H1 (cell line): ENCODE results near the gene ADGRL4. TPM values are rescaled to one million over a fixed set of nuclear protein-coding genes. Genes with fewer than 3 reads are reported as not detected.

ENCODE experiments used
- CTCF ChIA-PET: fragments of 300-600 bp; sonication (Branson Sonifier 250); formaldehyde crosslinking; loops from one replicate; lab custom pipeline; 2021; ENCODE audit not compliant: partially characterized antibody; lab: Charles Lee
- POLR2A ChIA-PET: fragments of 300-600 bp; sonication (Branson Sonifier 250); formaldehyde crosslinking; loops from one replicate; lab custom pipeline; 2021; ENCODE audit warnings: inconsistent platforms; ENCODE audit not compliant: partially characterized antibody; lab: Charles Lee
- DNase-seq, 2 experiments: peaks; one replicate each; pipeline versions ENCODE4 v3.0.0 to v3.0.0-alpha.2; 2010 to 2022; ENCODE audit warnings: low spot score in 2 of 2, low read depth in 1 of 2, mixed read lengths in 1 of 2
- FAIRE-seq: peaks from 2 replicates; lab custom pipeline; 2011; peaks lifted over from hg19 to GRCh38; lab: Jason Lieb, UNC
- H2AFZ ChIP-seq: 2 replicates; pipeline ENCODE4 v1.8.1; 2012; ENCODE audit warnings: low read length, inconsistent platforms
- H2AK5ac ChIP-seq: 2 replicates; pipeline ENCODE4 v1.6.1; 2013; ENCODE audit warnings: low read depth, low read length
- H2BK120ac ChIP-seq: replicated peaks from 2 replicates; pipeline ENCODE3; 2013; ENCODE audit warnings: low read depth, low read length, inconsistent platforms
- H2BK12ac ChIP-seq: 2 replicates; pipeline ENCODE4 v1.6.1; 2013; ENCODE audit warnings: low read depth, low read length
- H2BK15ac ChIP-seq: 2 replicates; pipeline ENCODE4 v1.6.1; 2013; ENCODE audit warnings: low read length
- H2BK20ac ChIP-seq: 2 replicates; pipeline ENCODE4 v1.6.1; 2013; ENCODE audit warnings: low read length
- H2BK5ac ChIP-seq: 2 replicates; pipeline ENCODE4 v1.6.1; 2013; ENCODE audit warnings: low read depth, low read length
- H3K14ac ChIP-seq: 2 replicates; pipeline ENCODE4 v1.6.1; 2013; ENCODE audit warnings: inconsistent platforms; ENCODE audit not compliant: insufficient read length
- H3K18ac ChIP-seq: 2 replicates; pipeline ENCODE4 v1.6.1; 2013; ENCODE audit warnings: low read length; ENCODE audit errors: extremely low read depth
- H3K23ac ChIP-seq: 2 replicates; pipeline ENCODE4 v1.6.1; 2013; ENCODE audit warnings: inconsistent platforms; ENCODE audit not compliant: insufficient read length
- H3K23me2 ChIP-seq: 2 replicates; pipeline ENCODE4 v1.6.1; 2013; ENCODE audit warnings: low read depth, low read length
- H3K27ac ChIP-seq: 2 replicates; pipeline ENCODE4 v1.6.1; 2011; ENCODE audit warnings: low read depth, low read length, inconsistent platforms
- H3K27me3 ChIP-seq, 4 experiments: replicated peaks in 1 of 4; 1 replicate in 1 of 4; 2 replicates in 3 of 4; pipeline versions ENCODE4 v1.6.1 to v1.8.1; 2011 to 2013; ENCODE audit warnings: low read length in 3 of 4, mild to moderate bottlenecking in 3 of 4, inconsistent platforms in 2 of 4, mixed read lengths in 2 of 4, moderate library complexity in 1 of 4; ENCODE audit not compliant: control insufficient read depth in 3 of 4, insufficient read depth in 3 of 4; ENCODE audit errors: extremely low read depth in 1 of 4
- H3K36me3 ChIP-seq, 4 experiments: 2 replicates each; pipeline versions ENCODE4 v1.6.1 to v1.8.1; 2011 to 2013; ENCODE audit warnings: mild to moderate bottlenecking in 4 of 4, low read length in 3 of 4, moderate library complexity in 2 of 4, control low read depth in 1 of 4, inconsistent platforms in 1 of 4; ENCODE audit not compliant: insufficient read depth in 4 of 4, control insufficient read depth in 2 of 4
- H3K4ac ChIP-seq: replicated peaks from 2 replicates; pipeline ENCODE3; 2013; ENCODE audit warnings: low read length, low read depth, mixed read lengths, inconsistent platforms; ENCODE audit not compliant: insufficient read length
- H3K4me1 ChIP-seq, 4 experiments: replicated peaks in 1 of 4; 1 replicate in 1 of 4; 2 replicates in 3 of 4; pipeline versions ENCODE4 v1.6.1 to v1.8.1; 2011 to 2013; ENCODE audit warnings: low read length in 3 of 4, inconsistent platforms in 2 of 4, mixed read lengths in 1 of 4; ENCODE audit not compliant: insufficient read depth in 4 of 4, control insufficient read depth in 3 of 4
- H3K4me2 ChIP-seq, 2 experiments: 2 replicates each; pipeline versions ENCODE4 v1.6.1 to v1.8.1; 2011 to 2013; ENCODE audit warnings: low read depth in 2 of 2, low read length in 2 of 2, control low read depth in 1 of 2, inconsistent platforms in 1 of 2, mild to moderate bottlenecking in 1 of 2; ENCODE audit not compliant: insufficient read depth in 1 of 2
- H3K4me3 ChIP-seq, 4 experiments: fragments of 200-600, 300-600 bp in 1 of 4; sonication (generic), shearing (Covaris generic), sonication (Bioruptor Twin) in 1 of 4; 2 replicates each; pipeline versions ENCODE4 v1.5.1 to v1.8.1; 2011 to 2016; ENCODE audit warnings: low read length in 4 of 4, low read depth in 3 of 4, control low read depth in 2 of 4, inconsistent platforms in 2 of 4, mild to moderate bottlenecking in 2 of 4, mixed read lengths in 1 of 4, moderate library complexity in 1 of 4; ENCODE audit not compliant: insufficient read depth in 2 of 4; ENCODE audit errors: extremely low read depth in 1 of 4
- H3K56ac ChIP-seq: replicated peaks from 2 replicates; pipeline ENCODE3; 2013; ENCODE audit warnings: low read depth, mild to moderate bottlenecking, mixed read lengths, low read length, inconsistent platforms; ENCODE audit not compliant: insufficient read length
- H3K79me1 ChIP-seq: 2 replicates; pipeline ENCODE4 v1.6.1; 2013; ENCODE audit warnings: low read depth, low read length, control low read depth
- H3K79me2 ChIP-seq, 2 experiments: 2 replicates each; pipeline versions ENCODE4 v1.6.1 to v1.8.1; 2012 to 2013; ENCODE audit warnings: low read length in 2 of 2, mild to moderate bottlenecking in 2 of 2, inconsistent platforms in 1 of 2; ENCODE audit not compliant: insufficient read depth in 2 of 2, control insufficient read depth in 1 of 2
- H3K9ac ChIP-seq, 4 experiments: replicated peaks in 1 of 4; 1 replicate in 1 of 4; 2 replicates in 3 of 4; pipeline versions ENCODE4 v1.6.1 to v1.8.1; 2011 to 2013; ENCODE audit warnings: low read depth in 3 of 4, low read length in 3 of 4, control low read depth in 2 of 4, mild to moderate bottlenecking in 2 of 4, moderate library complexity in 2 of 4, inconsistent platforms in 1 of 4; ENCODE audit errors: extremely low read depth in 1 of 4
- H3K9me3 ChIP-seq, 2 experiments: 2 replicates each; pipeline versions ENCODE4 v1.6.1 to v1.8.1; 2012 to 2013; ENCODE audit warnings: mild to moderate bottlenecking in 2 of 2, moderate library complexity in 2 of 2, control low read depth in 1 of 2, inconsistent platforms in 1 of 2, low read depth in 1 of 2, low read length in 1 of 2, mixed read lengths in 1 of 2; ENCODE audit not compliant: insufficient read depth in 2 of 2
- H4K20me1 ChIP-seq, 2 experiments: replicated peaks in 1 of 2; 2 replicates each; pipeline versions ENCODE3 to v1.8.1; 2011 to 2013; ENCODE audit warnings: inconsistent platforms in 2 of 2, low read length in 2 of 2, mild to moderate bottlenecking in 1 of 2; ENCODE audit not compliant: insufficient read depth in 2 of 2, control insufficient read depth in 1 of 2
- H4K5ac ChIP-seq: 2 replicates; pipeline ENCODE4 v1.6.1; 2013; ENCODE audit warnings: low read length, low read depth, mixed read lengths, inconsistent platforms; ENCODE audit not compliant: insufficient read length
- H4K8ac ChIP-seq: 2 replicates; pipeline ENCODE4 v1.8.0; 2013; ENCODE audit warnings: mild to moderate bottlenecking, moderate library complexity, low read length, inconsistent platforms; ENCODE audit not compliant: insufficient read depth; ENCODE audit errors: extremely low read depth
- H4K91ac ChIP-seq: replicated peaks from 2 replicates; pipeline ENCODE3; 2013; ENCODE audit warnings: low read length, mixed read lengths, inconsistent platforms; ENCODE audit not compliant: insufficient read length
- CHD7 ChIP-seq: fragments of 300-600 bp; sonication (generic); IDR thresholded peaks from 2 replicates; pipeline ENCODE4 v1.7.1; 2012; ENCODE audit warnings: low read length, moderate library complexity, mild to moderate bottlenecking, inconsistent platforms; ENCODE audit not compliant: insufficient replicate concordance
- WGBS, 2 experiments: shearing (Covaris generic) in 1 of 2; methylation state at CpG; one replicate each; pipeline versions ENCODE4 v1.1.6 to v1.1.7; 2013 to 2015; ENCODE audit warnings: low lambda C conversion rate in 2 of 2, mixed read lengths in 2 of 2, inconsistent platforms in 1 of 2, low coverage in 1 of 2, missing lambda C conversion rate in 1 of 2; ENCODE audit not compliant: insufficient replicate concordance in 2 of 2, insufficient coverage in 1 of 2, insufficient read length in 1 of 2; ENCODE audit errors: extremely low coverage in 1 of 2, missing lambda C conversion rate in 1 of 2; 5-methylcytosine and 5-hydroxymethylcytosine counted together
- polyA plus RNA-seq, 7 experiments: library from polyadenylated mRNA; depleted of rRNA in 3 of 7; stranded (reverse) in 5 of 7; unstranded in 2 of 7; fragments of >200 nt in 5 of 7; fragments of 200-250 nt in 2 of 7; gene quantifications; 1 replicate in 5 of 7; 2 replicates in 1 of 7; 4 replicates in 1 of 7; pipeline versions ENCODE4 v1.2.1 to v1.2.3, GENCODE V29; 2011 to 2013; ENCODE audit warnings: missing spikeins in 2 of 7, mixed read lengths in 2 of 7
- total RNA-seq: library from RNA; stranded (reverse); fragmentation: NEBNext Ultra II Directional; extraction: Animal tissue kit (Norgen Biotek cat#: 25700); gene quantifications from 2 replicates; pipeline ENCODE4 v1.2.1, GENCODE V29; 2021

The ADGRL4 gene
- total and polyA plus RNA-seq, 2 of the 8 experiments (the other 6 are each of a cell fraction or from before 2014, with no cell fraction given): 0.60 to 0.97 TPM

GRCh38 chr1:78980511-78980910, 26.0 kb downstream of the ADGRL4 start:
- Histone ChIP-seq H3K23ac (no peak overlapping the region), H3K4me3 (no peak overlapping the region), H2AFZ (no peak overlapping the region), H2BK15ac (no peak overlapping the region), H3K56ac (no peak overlapping the region), H2BK120ac (no peak overlapping the region), H3K79me2 (no peaks in the 10 kb centered on the region), H3K79me1 (no peaks in the 10 kb centered on the region), H4K8ac (no peak overlapping the region), H4K91ac (no peak overlapping the region), H3K9me3 (no peaks in the 10 kb centered on the region), H3K4me1 (no peaks in the 10 kb centered on the region), H4K5ac (no peak overlapping the region), H2AK5ac (no peak overlapping the region), H2BK20ac (no peak overlapping the region), H3K4ac (no peak overlapping the region), H2BK5ac (no peak overlapping the region), H3K27me3 (no peaks in the 10 kb centered on the region), H3K27ac (no peak overlapping the region), H3K18ac (no peak overlapping the region), H3K4me2 (no peak overlapping the region), H4K20me1 (no peaks in the 10 kb centered on the region), H2BK12ac (no peak overlapping the region), H3K14ac (no peak overlapping the region), H3K9ac (no peak overlapping the region), H3K36me3 (no peaks in the 10 kb centered on the region), H3K23me2 (no peaks in the 10 kb centered on the region)
- ChIA-PET CTCF (no interaction called here), POLR2A (no interaction called here)
- DNase-seq (no peak), FAIRE-seq (no peak)
- 95% methylated on average over 3 of the region's 3 CpGs; no CpG with 5 or more reads in 1 of the 2 experiments for WGBS, 2 experiments
- TF ChIP-seq CHD7: no peak
